IMR-90 (cell line): ENCODE results near the gene ZNF778. TPM values are rescaled to one million over a fixed set of nuclear protein-coding genes. Genes with fewer than 3 reads are reported as not detected.

Experiments
- ATAC-seq: fragments of 200-7000 bp; cut with Tn5 transposase; 2 replicates; pipeline ENCODE4 v1.9.1; 2020; ENCODE audit warnings: low read depth, mild to moderate bottlenecking, moderate library complexity
- BruUV-seq: library from RNA; stranded (reverse); fragments of 400-500 nt; replicated peaks from 2 replicates; lab custom pipeline; 2021; lab: Mats Ljungman, UMichigan
- CTCF ChIA-PET: fragments of 300-600 bp; formaldehyde crosslinking; extraction: SDS; loops from one replicate; lab custom pipeline; 2021; ENCODE audit warnings: antibody characterized with exemption; lab: Yijun Ruan, JAX
- POLR2A ChIA-PET: fragments of 300-600 bp; sonication (Branson Sonifier 250); formaldehyde crosslinking; loops from one replicate; lab custom pipeline; 2022; ENCODE audit warnings: antibody characterized with exemption; ENCODE audit not compliant: unreplicated experiment; lab: Charles Lee
- DNase-seq: peaks from one replicate; pipeline ENCODE4 v3.0.0; 2013
- H2AFZ ChIP-seq: replicated peaks from 2 replicates; pipeline ENCODE3; 2013; ENCODE audit warnings: low read length, mild to moderate bottlenecking; ENCODE audit not compliant: poor library complexity
- H2AK5ac ChIP-seq: 2 replicates; pipeline ENCODE4 v1.6.1; 2013; ENCODE audit warnings: low read depth, low read length, inconsistent platforms
- H2AK9ac ChIP-seq: replicated peaks from 2 replicates; pipeline ENCODE3; 2013; ENCODE audit warnings: mild to moderate bottlenecking, low read depth, low read length, moderate library complexity; ENCODE audit not compliant: poor library complexity
- H2BK120ac ChIP-seq: 2 replicates; pipeline ENCODE4 v1.6.1; 2013; ENCODE audit warnings: low read depth, low read length, inconsistent platforms
- H2BK15ac ChIP-seq: 3 replicates; pipeline ENCODE4 v1.6.1; 2013; ENCODE audit warnings: low read depth, low read length, inconsistent platforms
- H2BK20ac ChIP-seq: 2 replicates; pipeline ENCODE4 v1.6.1; 2013; ENCODE audit warnings: low read depth, mild to moderate bottlenecking, inconsistent platforms, low read length, moderate library complexity
- H2BK5ac ChIP-seq: 2 replicates; pipeline ENCODE4 v1.6.1; 2013; ENCODE audit warnings: mild to moderate bottlenecking, low read depth, low read length, inconsistent platforms; ENCODE audit not compliant: poor library complexity, severe bottlenecking
- H3K14ac ChIP-seq: replicated peaks from 2 replicates; pipeline ENCODE4 v1.6.1; 2013; ENCODE audit warnings: low read depth, low read length, inconsistent platforms
- H3K18ac ChIP-seq: 2 replicates; pipeline ENCODE4 v1.6.1; 2013; ENCODE audit warnings: low read depth, low read length, control low read depth
- H3K23ac ChIP-seq: 2 replicates; pipeline ENCODE4 v1.6.1; 2013; ENCODE audit warnings: low read depth, low read length, inconsistent platforms
- H3K27ac ChIP-seq: 2 replicates; pipeline ENCODE4 v1.5.1; 2013; ENCODE audit warnings: mild to moderate bottlenecking, control low read depth, low read length; ENCODE audit not compliant: insufficient read depth
- H3K27me3 ChIP-seq: 2 replicates; pipeline ENCODE4 v1.6.1; 2013; ENCODE audit warnings: low read length; ENCODE audit not compliant: control insufficient read depth, insufficient read depth
- H3K36me3 ChIP-seq: 2 replicates; pipeline ENCODE4 v1.6.1; 2013; ENCODE audit warnings: low read length, mixed read lengths; ENCODE audit not compliant: control insufficient read depth, insufficient read depth
- H3K4ac ChIP-seq: 2 replicates; pipeline ENCODE4 v1.6.1; 2013; ENCODE audit warnings: low read depth, low read length, inconsistent platforms
- H3K4me1 ChIP-seq: 2 replicates; pipeline ENCODE4 v1.6.1; 2013; ENCODE audit warnings: low read length, mixed read lengths; ENCODE audit not compliant: control insufficient read depth, insufficient read depth
- H3K4me2 ChIP-seq: 2 replicates; pipeline ENCODE4 v1.6.1; 2013; ENCODE audit warnings: low read depth, mild to moderate bottlenecking, control low read depth, low read length, moderate library complexity
- H3K4me3 ChIP-seq: 2 replicates; pipeline ENCODE4 v1.5.1; 2013; ENCODE audit warnings: low read depth, mild to moderate bottlenecking, control low read depth, low read length, moderate library complexity; ENCODE audit not compliant: insufficient read depth
- H3K56ac ChIP-seq: 2 replicates; pipeline ENCODE4 v1.6.1; 2013; ENCODE audit warnings: low read length, inconsistent platforms; ENCODE audit not compliant: insufficient read depth; ENCODE audit errors: extremely low read depth
- H3K79me1 ChIP-seq, 2 experiments: 2 replicates each; pipeline ENCODE4 v1.6.1; 2013; ENCODE audit warnings: low read length in 2 of 2, inconsistent platforms in 1 of 2, low read depth in 1 of 2
- H3K9ac ChIP-seq: 2 replicates; pipeline ENCODE4 v1.6.1; 2013; ENCODE audit warnings: low read depth, low read length, control low read depth
- H3K9me1 ChIP-seq: 2 replicates; pipeline ENCODE4 v1.6.1; 2013; ENCODE audit warnings: low read length, inconsistent platforms; ENCODE audit not compliant: insufficient read depth
- H3K9me3 ChIP-seq: 2 replicates; pipeline ENCODE4 v1.6.1; 2013; ENCODE audit warnings: low read length; ENCODE audit not compliant: control insufficient read depth, insufficient read depth
- H4K20me1 ChIP-seq: 2 replicates; pipeline ENCODE4 v1.6.1; 2013; ENCODE audit warnings: low read length, inconsistent platforms; ENCODE audit not compliant: insufficient read depth
- H4K5ac ChIP-seq: 2 replicates; pipeline ENCODE4 v1.6.1; 2013; ENCODE audit warnings: mild to moderate bottlenecking, low read depth, low read length, control low read depth
- H4K8ac ChIP-seq, 2 experiments: 2 replicates each; pipeline ENCODE4 v1.6.1; 2013; ENCODE audit warnings: low read depth in 2 of 2, low read length in 2 of 2, control low read depth in 1 of 2, inconsistent platforms in 1 of 2
- H4K91ac ChIP-seq: 2 replicates; pipeline ENCODE4 v1.6.1; 2013; ENCODE audit warnings: low read depth, low read length, inconsistent platforms; ENCODE audit not compliant: insufficient read depth
- MAZ ChIP-seq: IDR thresholded peaks from 2 replicates; pipeline ENCODE4 v1.6.1; 2012; ENCODE audit warnings: low read depth, mild to moderate bottlenecking, low read length, improper control_type of control experiment, moderate library complexity, borderline replicate concordance
- RAD21 ChIP-seq: IDR thresholded peaks from 2 replicates; pipeline ENCODE4 v1.6.1; 2012; ENCODE audit warnings: low read length, improper control_type of control experiment
- WGBS, 2 experiments: methylation state at CpG; one replicate each; pipeline versions ENCODE4 v1.1.5 to v1.1.7; 2013; ENCODE audit warnings: missing lambda C conversion rate in 2 of 2; ENCODE audit not compliant: insufficient read length in 1 of 2; ENCODE audit errors: extremely low coverage in 2 of 2; 5-methylcytosine and 5-hydroxymethylcytosine counted together
- dilution Hi-C: fragments of 300-500 bp; cut with HindIII; formaldehyde crosslinking; loops from one replicate; pipeline ENCODE4 v1.14.3; 2018; ENCODE audit warnings: low sequenced_read_pairs; ENCODE audit not compliant: unreplicated experiment
- in situ Hi-C: fragments of 300-500 bp; cut with MboI; formaldehyde crosslinking; loops from 3 replicates; pipeline ENCODE4 v1.14.3; 2019; ENCODE audit warnings: low sequenced_read_pairs, inconsistent platforms, mixed read lengths
- intact Hi-C: fragments of 100-400 bp; cut with micrococcal nuclease; formaldehyde crosslinking; loops from 2 replicates; pipeline ENCODE4 v1.10.0; 2022
- polyA plus RNA-seq, 3 experiments: library from polyadenylated mRNA; depleted of rRNA; stranded (reverse); fragments of >200 nt; gene quantifications; 2 replicates each; pipeline ENCODE4 v1.2.3, GENCODE V29; 2012; ENCODE audit warnings: low replicate concordance in 1 of 3
- total RNA-seq: library from RNA; depleted of rRNA; stranded (reverse); fragments of >200 nt; gene quantifications from 2 replicates; pipeline ENCODE4 v1.2.3, GENCODE V29; 2012

ZNF778 gene
- total and polyA plus RNA-seq, 2 of the 4 experiments (the other 2 are of a cell fraction), result 5.6 to 9.9 TPM

DNA sequence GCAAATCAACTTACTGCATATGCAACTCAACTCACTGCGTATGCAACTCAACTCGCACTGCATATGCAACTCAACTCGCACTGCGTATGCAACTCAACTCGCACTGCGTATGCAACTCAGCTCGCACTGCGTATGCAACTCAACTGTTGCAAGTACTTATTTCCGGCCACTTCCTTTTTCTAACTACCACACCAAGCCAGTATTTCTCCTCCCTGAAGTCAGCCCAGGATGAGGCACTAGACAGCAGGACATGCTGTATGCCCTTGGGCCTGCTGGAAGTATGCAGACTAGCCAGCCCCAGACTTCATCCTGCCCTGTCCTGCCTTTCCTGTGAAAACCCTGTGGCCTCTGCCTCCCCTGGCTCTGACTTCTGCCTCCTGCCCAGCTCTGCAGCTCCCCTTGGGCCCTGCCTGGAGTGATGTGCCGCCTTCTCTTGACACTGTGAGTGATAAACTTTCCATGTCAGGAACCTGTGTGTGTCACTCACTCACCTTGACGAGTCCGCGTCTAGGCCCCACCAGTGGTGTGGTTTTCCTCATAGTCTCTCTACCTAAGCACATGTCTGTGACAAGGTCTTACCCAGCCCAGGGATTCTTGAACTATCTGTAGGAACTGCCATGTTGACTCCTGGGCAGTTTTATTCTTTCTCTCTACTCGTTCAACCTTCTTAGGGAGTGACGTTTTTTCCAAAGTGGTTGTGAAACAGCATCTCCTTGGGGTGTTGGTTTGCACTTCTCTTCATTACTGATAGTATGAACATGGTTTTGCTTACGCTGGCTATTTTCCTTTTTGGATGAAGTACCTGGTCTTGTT, 16.4 kb downstream of the ZNF778 start (continued):
- no peak for TF ChIP-seq MAZ

DNA sequence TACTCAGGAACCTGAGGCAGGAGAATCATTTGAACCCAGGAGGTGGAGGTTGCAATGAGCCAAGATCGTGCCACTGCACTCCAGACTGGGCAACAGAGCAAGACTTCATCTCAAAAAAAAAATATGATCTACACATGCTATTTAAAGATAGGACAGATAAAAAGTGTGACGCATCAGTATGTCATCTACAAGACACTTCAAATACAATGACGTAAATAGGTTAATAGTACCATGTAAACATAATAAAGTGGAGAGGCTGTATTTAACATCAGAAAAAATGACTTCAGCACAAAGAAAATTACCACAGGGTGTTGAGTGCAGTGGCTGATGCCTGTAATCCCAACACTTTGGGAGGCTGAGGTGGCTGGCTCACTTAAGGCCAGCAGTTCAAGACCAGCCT, 20.2 kb downstream of the ZNF778 start:
- Histone ChIP-seq H3K23ac (no peak overlapping the region), H3K18ac (no peak overlapping the region), H4K91ac (no peak overlapping the region), H3K4me3 (no peak overlapping the region), H2AK5ac (no peak overlapping the region), H3K9me3 (peaks cover 4% of the 10 kb centered on the region; the same call in 1 of the 2 replicates), H3K4me2 (no peak overlapping the region), H3K14ac (no peak overlapping the region), H3K36me3 (peaks cover 18% of the 10 kb centered on the region), H3K4ac (no peak overlapping the region), H3K27me3 (no peaks in the 10 kb centered on the region), H3K27ac (no peak overlapping the region), H2BK5ac (no peak overlapping the region), H4K8ac (no peak overlapping the region), H4K20me1 (no peaks in the 10 kb centered on the region), H2BK120ac (no peak overlapping the region), H2BK15ac (no peak overlapping the region), H3K4me1 (0 out of 2 replicates have a peak, but pooled peaks cover 2% of the 10 kb centered on the region), H3K9ac (no peak overlapping the region), H2BK20ac (no peak overlapping the region), H3K79me1 (peaks cover 10 to 24% of the 10 kb centered on the region in 2 experiments), H2AK9ac (no peak overlapping the region), H4K5ac (no peak overlapping the region), H3K56ac (no peak overlapping the region), H2AFZ (no peak overlapping the region), H3K9me1 (0 out of 2 replicates have a peak, but pooled peaks cover 3% of the 10 kb centered on the region)
- intact Hi-C loops, result no loop called here
- dilution Hi-C loops, result no loop called here
- in situ Hi-C loops, result no loop called here
- no CpG with 5 or more reads among the region's 3 CpGs for WGBS, 2 experiments
- POLR2A ChIA-PET, result no interaction called here
- no peak for TF ChIP-seq RAD21
- DNase-seq, result no peak
- no peak for ATAC-seq
- BruUV-seq, result no TSS peak
- CTCF ChIA-PET, result no interaction called here
